NCI-H526 treated with DMSO at 0.1 percent for 48 hours (cell line): Measurements from ENCODE around the gene SLC8A3.

Experiments used
- DNase-seq: peaks from one replicate; lab custom pipeline; 2025; lab: John Stamatoyannopoulos, UW

Gene SLC8A3

GRCh38 chr14:70116278-70116677 lies 72.5 kb downstream of the SLC8A3 start:
- no peak for DNase-seq

DNA sequence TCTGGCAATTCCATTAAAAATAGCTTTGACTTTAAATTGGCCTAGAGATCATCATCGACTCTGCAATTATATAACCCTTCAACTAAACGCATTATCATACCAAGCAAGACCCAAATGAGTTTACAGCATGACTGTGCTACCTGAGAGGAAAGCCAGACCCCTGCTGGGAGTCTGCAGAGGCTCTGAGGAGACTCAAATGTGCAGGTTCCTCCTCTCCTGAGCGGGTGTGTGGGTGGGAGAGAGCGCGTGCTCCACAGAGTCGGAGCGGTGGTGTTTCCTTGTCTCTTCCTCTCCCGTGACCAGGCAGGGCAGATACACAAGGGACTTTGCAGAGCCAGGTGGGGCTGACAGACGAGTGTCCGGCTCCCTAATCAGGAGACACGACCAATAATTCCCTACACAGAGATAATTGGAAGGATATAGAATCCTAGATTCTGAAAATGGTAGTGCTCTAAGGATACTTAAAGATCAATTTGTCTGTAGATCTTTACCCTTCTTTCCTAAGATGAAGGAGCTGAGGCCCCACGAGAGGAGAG lies 74.1 kb downstream of the SLC8A3 start:
- no peak for DNase-seq

DNA sequence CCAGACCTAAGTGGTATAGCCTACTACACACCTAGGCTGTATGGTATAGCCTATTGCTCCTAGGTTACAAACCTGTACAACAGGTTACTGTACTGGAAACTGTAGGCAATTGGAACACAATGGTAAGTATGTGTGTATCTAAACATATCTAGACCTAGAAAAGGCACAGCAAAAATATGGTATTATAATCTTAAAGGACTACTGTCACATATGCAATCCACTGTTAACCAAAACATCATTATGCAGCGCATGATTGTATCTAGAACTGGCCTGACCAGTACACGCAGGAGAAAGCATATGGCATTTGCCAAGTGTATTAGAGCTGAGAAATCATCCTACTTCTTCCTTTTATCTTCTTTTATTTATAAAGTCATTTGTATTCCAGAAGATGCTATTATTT lies 75.5 kb downstream of the SLC8A3 start:
- DNase-seq: no peak

- no peak for DNase-seq
These were observed 80.3 kb downstream of the SLC8A3 start for GRCh38 chr14:70108419-70108818.

DNA sequence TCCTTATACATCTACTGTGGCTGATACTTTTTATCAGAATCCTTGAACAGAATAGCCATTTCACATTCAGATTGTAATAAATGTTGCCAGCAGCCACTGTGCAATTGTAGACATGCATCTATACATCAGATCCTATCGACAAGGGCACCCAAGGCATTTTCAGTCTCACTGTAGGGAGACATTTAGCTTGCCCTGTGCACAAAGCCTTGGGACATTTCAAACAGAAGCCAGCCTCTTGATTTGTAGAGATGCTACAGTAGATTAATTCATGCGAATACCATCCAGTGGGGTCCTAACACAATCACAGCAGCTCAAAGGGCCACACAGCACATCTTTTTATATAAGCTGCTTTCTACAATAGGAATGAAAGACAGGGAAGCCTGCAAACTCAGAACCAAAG lies 81.4 kb downstream of the SLC8A3 start:
- no peak for DNase-seq

GRCh38 chr14:70100071-70100470 lies 88.7 kb downstream of the SLC8A3 start:
- no peak for DNase-seq

- no peak for DNase-seq
These were observed 90.4 kb downstream of the SLC8A3 start for GRCh38 chr14:70098250-70098809.

DNA sequence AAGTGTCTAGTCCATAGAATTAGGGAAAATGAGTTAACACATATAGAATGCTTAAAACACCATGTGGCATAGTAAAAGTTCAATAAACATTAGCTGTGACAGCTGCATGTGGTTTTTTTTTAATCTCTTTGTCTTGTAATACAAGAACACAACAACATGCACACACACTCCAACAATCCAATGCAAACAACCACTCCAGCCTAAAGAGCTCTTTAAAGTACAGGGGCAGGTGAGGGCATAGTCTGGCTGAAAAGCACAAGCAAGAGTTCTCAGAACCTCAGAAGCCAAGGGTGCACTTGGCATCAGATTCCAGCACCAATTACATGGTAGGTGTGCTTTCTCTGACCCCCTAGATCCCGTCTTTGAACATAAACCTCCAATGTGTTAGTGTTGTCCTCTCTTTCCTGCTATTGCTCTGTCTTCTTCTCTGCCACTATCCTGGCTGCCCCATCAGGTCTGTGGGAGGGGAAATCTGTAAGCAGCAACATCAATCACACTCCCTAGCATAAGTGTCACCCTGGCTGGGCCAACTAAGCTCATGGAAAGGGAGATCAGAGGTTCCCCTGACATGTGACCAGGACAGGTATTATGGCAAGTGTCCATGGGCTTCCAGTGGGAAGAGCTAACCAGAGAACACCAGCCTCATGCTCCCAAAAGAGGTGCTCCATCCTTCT lies 91.0 kb downstream of the SLC8A3 start:
- no peak for DNase-seq

GRCh38 chr14:70096866-70097265 lies 91.9 kb downstream of the SLC8A3 start:
- DNase-seq: no peak

DNA sequence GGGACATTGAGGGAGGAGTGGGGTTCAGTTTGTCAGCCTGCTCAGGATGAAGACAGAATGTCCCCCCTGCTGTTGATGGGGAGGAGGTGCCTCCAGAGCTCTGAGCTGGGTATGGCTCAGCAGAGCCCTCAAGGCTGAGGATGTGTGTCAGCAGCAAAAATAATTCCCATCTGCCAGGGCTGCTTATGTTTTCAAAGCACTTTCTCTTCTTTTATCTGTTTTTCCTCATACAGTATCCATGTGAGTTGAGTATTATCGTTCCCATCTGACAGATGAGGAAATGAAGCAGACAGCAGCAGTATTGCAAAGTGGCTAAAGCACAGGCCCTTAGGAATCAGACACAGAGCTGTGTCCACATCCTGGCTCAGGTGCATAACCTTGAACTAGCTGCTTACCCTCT lies 94.1 kb downstream of the SLC8A3 start:
- DNase-seq: no peak

GRCh38 chr14:70094106-70094505 lies 94.6 kb downstream of the SLC8A3 start:
- no peak for DNase-seq

DNA sequence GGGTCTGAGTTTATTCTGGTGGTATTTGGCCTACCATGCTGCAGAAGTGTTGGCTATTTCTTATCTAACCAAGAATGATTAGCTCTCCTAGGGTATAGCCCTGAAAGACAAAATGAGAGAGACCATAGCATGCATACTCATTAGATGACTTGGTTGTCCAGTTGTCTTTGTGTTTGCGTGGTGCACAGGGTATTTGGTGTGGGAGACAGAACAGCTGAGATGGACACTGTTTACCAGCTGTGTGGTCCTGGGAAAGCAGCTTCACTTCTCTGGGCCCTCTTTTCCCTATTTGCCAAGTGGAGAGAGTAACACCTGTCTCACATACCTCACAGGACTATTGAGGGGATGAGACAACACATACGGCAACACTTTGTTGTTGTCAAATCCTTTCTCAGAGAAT lies 95.6 kb downstream of the SLC8A3 start:
- no peak for DNase-seq

DNA sequence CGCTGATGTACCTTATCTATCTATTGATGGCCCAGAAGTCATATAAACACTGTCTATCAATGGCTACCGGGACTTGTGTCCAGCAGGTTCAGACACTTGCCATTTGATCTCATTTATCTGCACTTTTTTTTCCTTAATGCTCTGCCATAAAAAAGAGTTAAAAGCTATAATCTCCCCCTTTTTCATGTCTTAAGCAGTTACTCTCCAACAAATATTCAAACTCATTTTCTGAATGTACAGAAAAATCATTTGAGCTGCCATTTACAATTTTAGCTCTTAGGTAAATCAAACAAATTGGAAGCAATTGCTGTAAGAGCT lies 101.4 kb downstream of the SLC8A3 start:
- no peak for DNase-seq

DNA sequence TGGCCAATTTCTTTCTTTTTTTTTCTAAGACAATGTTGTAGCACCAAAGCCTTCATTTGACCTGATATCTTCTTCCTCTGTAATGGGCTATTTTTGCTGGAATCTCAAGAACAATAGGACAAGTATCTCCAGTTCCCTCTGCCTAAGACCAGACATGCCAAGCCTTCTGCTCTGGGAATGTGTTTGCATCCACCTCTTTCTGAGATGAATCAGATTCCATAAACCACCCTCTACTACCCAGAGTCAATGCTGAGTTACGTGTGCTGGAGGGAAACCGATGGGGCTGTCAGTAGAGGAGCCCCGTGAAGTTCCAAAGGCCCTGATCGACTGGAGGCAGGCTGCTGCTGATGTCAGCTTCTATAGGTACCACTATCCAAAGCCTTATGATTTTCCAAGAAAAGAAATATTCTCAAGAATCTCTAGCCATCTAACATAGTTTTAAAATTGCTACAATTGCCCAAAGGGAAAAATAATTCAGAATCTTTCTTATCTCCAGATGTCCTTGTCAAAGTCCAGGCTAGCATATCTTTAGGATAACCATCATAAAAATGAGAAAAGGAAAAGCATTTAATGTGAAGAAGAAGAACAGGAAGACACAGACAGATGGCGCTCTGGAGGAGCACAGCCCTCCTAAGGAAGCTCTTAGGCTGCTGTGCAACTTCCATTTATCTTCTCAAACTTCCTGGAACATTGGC lies 101.9 kb downstream of the SLC8A3 start:
- DNase-seq: peak; percentile 28

DNA sequence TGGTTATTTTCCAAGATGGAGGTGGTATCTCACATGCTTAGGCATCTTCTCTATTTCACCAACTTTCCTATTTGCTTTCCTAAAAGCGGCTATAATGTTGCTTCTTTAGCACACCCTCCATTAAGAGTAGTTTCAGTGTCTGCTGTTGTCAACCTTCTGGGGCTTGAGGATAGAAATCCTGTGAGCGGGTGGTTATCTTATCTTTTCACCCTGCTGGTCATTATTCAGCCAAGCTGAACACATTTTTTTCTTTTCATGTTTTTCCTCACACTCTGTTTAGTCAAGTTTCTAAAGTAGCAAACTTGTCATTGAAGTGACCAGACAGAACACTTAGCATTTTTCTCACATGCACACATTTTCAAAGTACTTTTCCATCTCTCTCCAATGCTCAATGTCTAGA lies 104.5 kb downstream of the SLC8A3 start:
- DNase-seq: no peak

DNA sequence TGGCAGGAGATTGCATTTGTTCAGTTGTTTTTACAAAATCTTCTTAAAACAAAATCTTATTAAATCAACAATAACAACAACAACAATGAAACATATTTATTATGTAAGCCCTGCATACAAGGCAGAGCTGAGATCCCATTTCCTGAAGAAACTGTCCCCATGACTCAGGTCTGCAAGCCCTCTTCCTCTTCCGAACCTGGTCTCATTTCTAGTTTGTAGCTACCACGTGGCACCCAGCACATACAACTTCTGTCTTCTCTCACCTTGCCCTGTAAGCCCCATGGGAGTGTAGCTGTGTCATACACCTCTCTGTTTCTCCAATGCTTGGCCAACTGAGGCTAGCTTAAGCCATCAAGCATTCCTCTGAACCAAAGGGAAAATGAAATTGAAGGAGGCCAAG lies 106.4 kb downstream of the SLC8A3 start:
- no peak for DNase-seq

- no peak for DNase-seq
These were observed 108.7 kb downstream of the SLC8A3 start for GRCh38 chr14:70080076-70080475.

GRCh38 chr14:70078329-70078728 lies 110.4 kb downstream of the SLC8A3 start:
- DNase-seq: no peak

DNA sequence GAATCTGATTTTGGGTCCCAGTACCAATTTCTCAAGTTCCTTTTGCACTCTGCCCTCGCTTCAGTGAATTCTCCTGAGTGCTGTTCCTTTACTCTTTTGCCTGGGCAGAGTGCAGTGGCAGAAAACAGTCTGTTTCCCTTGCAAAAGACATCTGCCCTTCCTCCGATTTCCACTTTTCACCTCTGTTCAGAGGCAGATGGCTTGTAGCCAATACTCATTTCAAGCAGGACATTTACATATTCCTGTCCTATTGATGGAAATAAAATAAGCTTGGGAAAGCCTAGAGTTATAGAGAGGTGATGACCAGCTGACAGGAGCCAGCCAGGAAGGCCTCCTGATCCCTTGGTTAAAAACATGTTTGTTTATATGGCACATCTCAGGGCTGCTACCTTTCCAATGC lies 111.0 kb downstream of the SLC8A3 start:
- no peak for DNase-seq

GRCh38 chr14:70077005-70077404 lies 111.7 kb downstream of the SLC8A3 start:
- DNase-seq: no peak

- DNase-seq: peak; percentile 5
These were observed 114.7 kb downstream of the SLC8A3 start for GRCh38 chr14:70073924-70074566.

DNA sequence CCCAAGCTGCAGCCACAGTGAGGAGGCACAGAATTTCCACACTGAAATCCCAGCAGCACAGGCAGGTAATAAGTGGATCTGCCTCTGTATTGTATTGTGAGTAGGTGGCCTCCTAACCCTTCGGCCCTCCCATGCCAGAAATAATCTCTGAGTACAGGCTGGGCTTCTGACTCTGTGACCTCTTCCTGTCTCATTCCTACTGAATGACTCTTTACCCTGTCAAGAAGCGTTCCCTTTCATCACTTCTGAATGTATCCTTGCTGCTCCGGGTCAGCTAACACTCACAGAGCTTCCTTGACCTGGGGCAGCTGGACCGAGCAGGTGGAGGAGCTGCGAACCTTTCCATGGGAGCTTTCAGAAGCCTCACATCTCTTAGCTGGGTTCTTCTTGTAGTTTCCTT lies 119.6 kb downstream of the SLC8A3 start:
- no peak for DNase-seq

DNA sequence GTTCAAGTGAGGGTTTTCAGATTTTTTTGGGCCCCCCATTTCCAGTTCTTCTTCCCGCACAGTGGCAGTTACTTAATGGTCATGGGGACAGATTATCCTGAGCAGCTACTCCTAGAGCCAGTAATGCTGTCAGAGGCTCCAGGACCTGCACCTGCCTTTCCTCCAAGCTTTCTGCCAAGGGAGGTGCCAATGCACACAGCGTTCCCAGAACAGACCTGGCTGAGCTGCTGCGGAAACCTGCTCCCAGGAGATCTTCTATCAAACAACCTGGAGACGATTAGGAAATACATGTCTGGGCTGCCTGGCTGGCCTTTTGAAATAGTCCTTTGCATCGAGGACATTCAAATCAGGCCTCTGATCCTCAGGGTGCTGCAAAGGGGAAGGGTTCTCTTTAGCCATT lies 120.9 kb downstream of the SLC8A3 start:
- DNase-seq: no peak
